Testis (tissue), 3 donors: ENCODE results near the gene TOLLIP. TPM values are rescaled to one million over a fixed set of nuclear protein-coding genes. Genes with fewer than 3 reads are reported as not detected.
A peak's percentile ranks its signal among the peaks of the same experiment; 100 is the strongest.

ENCODE experiments used
- DNase-seq: peaks from one replicate; pipeline ENCODE4 v3.0.0-alpha.2; 2019
- H3K27ac ChIP-seq, 2 donors: fragments of 200-600 bp; sonication (generic); one replicate each; pipeline ENCODE4 v1.5.1; 2019
- H3K27me3 ChIP-seq: fragments of 200-600 bp; sonication (generic); one replicate; pipeline ENCODE4 v1.5.1; 2019
- H3K36me3 ChIP-seq: fragments of 200-600 bp; sonication (generic); one replicate; pipeline ENCODE4 v1.5.1; 2017; ENCODE audit warnings: low read depth; ENCODE audit errors: missing control alignments
- H3K4me1 ChIP-seq: fragments of 200-600 bp; sonication (generic); one replicate; pipeline ENCODE4 v1.5.1; 2019
- H3K4me3 ChIP-seq, 2 donors: fragments of 200-600 bp; sonication (generic); one replicate each; pipeline ENCODE4 v1.5.1; 2017 to 2019
- H3K9me3 ChIP-seq: fragments of 200-600 bp; sonication (generic); one replicate; pipeline ENCODE4 v1.5.1; 2017
- POLR2A ChIP-seq: fragments of 450-650 bp; IDR thresholded peaks from one replicate; pipeline ENCODE4 v1.6.1; 2017; ENCODE audit warnings: antibody characterized with exemption, mild to moderate bottlenecking, moderate library complexity
- WGBS, 2 donors: methylation state at CpG; one replicate each; pipeline ENCODE4 v1.1.5; 2018; 5-methylcytosine and 5-hydroxymethylcytosine counted together
- intact Hi-C: fragments of 100-400 bp; cut with DNase I; formaldehyde crosslinking; loops from one replicate; pipeline ENCODE4 v1.15.1; 2023; ENCODE audit warnings: low total_unique reads
- polyA plus RNA-seq: library from polyadenylated mRNA; stranded (reverse); fragments of 350-450 nt; fragmentation: Illumina TruSeq; extraction: RNeasy Lipid Tissue Mini Kit (QIAGEN cat#74804); gene quantifications from one replicate; pipeline ENCODE4 v1.2.3, GENCODE V29; 2014; ENCODE audit warnings: low read depth, low replicate concordance; ENCODE audit not compliant: insufficient read depth
- total RNA-seq, 2 donors: library from RNA; depleted of rRNA; stranded (reverse); fragments of >200 nt; gene quantifications; one replicate each; pipeline ENCODE4 v1.2.3, GENCODE V29; 2016
- TF ChIP-seq, protein P1 (sequence below), 3 experiments: fragments of 450-650 bp in 2 of 3; fragments of 200-600 bp in 1 of 3; sonication (generic) in 1 of 3; IDR thresholded peaks; one replicate each; pipeline ENCODE4 v1.5.1; 2016 to 2019; ENCODE audit warnings: antibody characterized with exemption in 3 of 3, mild to moderate bottlenecking in 2 of 3, moderate library complexity in 1 of 3

The TOLLIP gene
- total and polyA plus RNA-seq, 3 donors from 2014 or later = 185 to 220 (median 197) TPM

DNA sequence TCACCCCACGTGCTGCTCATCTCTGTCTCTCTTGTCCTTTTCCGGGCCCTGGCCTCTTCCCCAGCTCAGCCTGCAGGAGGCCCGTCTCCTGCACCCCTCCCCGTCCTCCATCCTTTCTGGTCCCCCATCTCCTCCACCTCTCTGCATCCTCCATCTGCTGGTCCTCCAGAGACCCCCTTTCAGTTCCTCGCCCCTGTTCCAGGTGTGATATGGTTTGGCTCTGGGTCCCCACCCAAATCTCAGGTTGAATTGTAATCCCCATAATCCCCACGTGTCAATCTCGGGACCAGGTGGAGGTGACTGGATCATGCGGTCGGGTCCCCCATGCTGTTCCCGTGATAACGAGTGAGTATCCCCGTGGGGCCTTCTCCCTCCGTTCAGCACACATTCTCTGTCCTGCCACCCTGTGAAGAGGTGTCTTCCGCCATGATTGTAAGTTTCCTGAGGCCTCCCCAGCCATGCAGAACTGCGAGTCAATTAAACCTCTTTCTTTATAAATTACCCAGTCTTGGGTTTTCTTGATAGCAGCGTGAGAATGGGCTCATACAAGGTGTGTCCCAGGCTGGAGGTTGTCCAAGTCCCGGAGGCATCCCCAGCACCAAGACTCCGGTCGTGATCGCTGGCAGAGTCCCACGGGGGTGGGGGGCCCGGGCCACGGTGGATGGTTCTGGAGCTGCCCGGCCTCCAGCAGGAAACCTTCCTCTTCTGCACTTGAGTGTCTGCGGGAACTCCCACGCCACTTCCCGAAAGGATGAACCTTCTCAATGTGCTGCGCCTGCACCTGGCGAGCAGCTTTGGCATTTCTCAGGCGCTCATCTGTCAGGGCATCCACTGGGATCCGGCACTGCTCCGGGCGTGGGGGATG, 29.0 kb upstream of the TOLLIP start:
- no peaks in the 10 kb centered on the region for H3K36me3 ChIP-seq
- peaks cover 15% of the 10 kb centered on the region for H3K4me1 ChIP-seq
- no peak for DNase-seq
- H3K27ac ChIP-seq = no peak overlapping the region
- intact Hi-C loops = no loop called here
- H3K27me3 ChIP-seq = no peaks in the 10 kb centered on the region
- H3K4me3 ChIP-seq = no peak overlapping the region
- no peaks in the 10 kb centered on the region for H3K9me3 ChIP-seq
- TF ChIP-seq, protein P1, sequence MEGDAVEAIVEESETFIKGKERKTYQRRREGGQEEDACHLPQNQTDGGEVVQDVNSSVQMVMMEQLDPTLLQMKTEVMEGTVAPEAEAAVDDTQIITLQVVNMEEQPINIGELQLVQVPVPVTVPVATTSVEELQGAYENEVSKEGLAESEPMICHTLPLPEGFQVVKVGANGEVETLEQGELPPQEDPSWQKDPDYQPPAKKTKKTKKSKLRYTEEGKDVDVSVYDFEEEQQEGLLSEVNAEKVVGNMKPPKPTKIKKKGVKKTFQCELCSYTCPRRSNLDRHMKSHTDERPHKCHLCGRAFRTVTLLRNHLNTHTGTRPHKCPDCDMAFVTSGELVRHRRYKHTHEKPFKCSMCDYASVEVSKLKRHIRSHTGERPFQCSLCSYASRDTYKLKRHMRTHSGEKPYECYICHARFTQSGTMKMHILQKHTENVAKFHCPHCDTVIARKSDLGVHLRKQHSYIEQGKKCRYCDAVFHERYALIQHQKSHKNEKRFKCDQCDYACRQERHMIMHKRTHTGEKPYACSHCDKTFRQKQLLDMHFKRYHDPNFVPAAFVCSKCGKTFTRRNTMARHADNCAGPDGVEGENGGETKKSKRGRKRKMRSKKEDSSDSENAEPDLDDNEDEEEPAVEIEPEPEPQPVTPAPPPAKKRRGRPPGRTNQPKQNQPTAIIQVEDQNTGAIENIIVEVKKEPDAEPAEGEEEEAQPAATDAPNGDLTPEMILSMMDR (IDR thresholded peaks at IDR 0.05) = no peak
- no peak for TF ChIP-seq POLR2A
- 73 to 77% methylated on average over 22 to 33 of the region's 33 CpGs for WGBS, 2 donors

DNA sequence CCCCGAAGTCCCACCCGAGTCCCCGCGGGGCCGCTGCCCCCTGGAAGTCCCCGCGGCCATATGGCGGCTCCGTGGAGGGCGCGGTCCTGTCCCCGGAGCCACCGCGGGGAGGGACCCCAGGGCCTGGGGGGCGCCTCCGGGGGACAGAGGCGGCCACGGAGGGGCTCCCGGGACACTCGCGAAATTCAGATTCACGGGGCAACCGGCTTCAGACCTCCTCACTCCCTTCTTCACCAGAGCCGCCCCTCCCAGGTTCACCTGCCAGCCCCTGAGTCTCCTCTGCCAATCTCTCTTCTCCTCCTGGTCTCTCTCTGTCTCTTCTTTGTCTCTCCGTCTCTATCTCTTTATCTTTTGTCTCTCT, 28.2 kb upstream of the TOLLIP start:
- intact Hi-C loops = no loop called here
- Histone ChIP-seq H3K4me3 (peak overlapping the region; percentile 51 to 66), H3K27me3 (no peaks in the 10 kb centered on the region), H3K4me1 (peaks cover 15% of the 10 kb centered on the region), H3K36me3 (no peaks in the 10 kb centered on the region), H3K27ac (peak overlapping the region; percentile 38 to 45), H3K9me3 (no peaks in the 10 kb centered on the region)
- 40 to 45% methylated on average over 23 to 25 of the region's 25 CpGs for WGBS, 2 donors
- no peak for TF ChIP-seq POLR2A
- TF ChIP-seq, protein P1 (IDR thresholded peaks at IDR 0.05) = no peak
- no peak for DNase-seq

- intact Hi-C loops = no loop called here
- no peaks in the 10 kb centered on the region for H3K36me3 ChIP-seq
- peaks cover 15% of the 10 kb centered on the region for H3K4me1 ChIP-seq
- H3K9me3 ChIP-seq = no peaks in the 10 kb centered on the region
- WGBS, 2 donors = 9 to 12% methylated on average over 22 to 37 of the region's 95 CpGs
- DNase-seq = no peak
- peak overlapping the region; percentile 51 to 66 for H3K4me3 ChIP-seq
- TF ChIP-seq POLR2A = no peak
- H3K27ac ChIP-seq = peak overlapping the region; percentile 38 to 45
- H3K27me3 ChIP-seq = no peaks in the 10 kb centered on the region
These were observed 27.6 kb upstream of the TOLLIP start for GRCh38 chr11:1336836-1337646.

DNA sequence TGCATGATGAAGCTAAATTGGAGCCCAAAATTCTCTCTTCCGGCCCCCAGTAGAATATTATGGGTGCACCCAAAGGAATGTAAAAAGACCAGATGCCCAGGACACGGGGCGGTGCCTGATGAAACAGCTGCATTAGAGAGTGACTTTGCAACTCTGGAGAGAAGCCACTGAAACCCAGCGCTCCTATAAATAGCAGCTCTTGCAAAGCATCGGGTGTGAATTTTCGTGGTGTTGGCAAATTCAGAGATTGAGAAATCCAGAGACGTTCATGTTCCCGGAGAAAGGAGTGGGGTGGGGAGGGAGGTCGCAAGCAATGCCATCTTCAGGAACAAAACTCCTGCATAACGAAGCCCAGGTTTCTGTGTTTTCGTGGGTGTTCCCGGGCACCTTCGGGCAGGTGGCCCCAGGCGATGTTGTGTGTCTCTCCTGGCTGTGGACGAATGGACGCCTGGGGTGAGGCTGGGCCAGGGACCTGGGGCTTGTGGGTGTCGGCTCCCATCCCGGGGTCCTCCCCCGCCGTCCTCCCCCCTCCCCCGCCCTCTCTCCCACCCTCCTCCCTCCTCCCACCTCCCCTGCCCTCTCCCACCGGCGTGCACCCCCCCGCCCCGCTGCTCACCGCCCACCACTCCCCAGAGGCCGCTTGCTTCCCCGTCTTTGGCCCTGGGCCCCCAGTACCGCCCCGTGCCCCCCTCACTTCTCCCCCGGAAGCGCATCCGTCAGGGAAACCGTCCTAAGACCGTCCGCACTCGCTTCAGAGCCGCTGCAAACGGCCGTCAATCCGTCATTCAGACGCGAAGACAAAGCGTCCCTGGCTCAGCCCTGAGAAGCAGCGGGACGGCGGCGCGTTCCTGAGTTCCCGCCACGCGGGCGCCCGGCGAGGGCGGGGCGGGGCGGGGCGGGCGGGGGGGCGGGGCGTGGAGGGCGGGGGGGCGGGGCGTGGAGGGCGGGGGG, 26.7 kb upstream of the TOLLIP start:
- H3K4me3 ChIP-seq = peak overlapping the region; percentile 34 to 60
- intact Hi-C loops = no loop called here
- no peaks in the 10 kb centered on the region for H3K27me3 ChIP-seq
- H3K36me3 ChIP-seq = no peaks in the 10 kb centered on the region
- H3K9me3 ChIP-seq = no peaks in the 10 kb centered on the region
- TF ChIP-seq POLR2A = no peak
- TF ChIP-seq, protein P1 (IDR thresholded peaks at IDR 0.05) = no peak
- peak overlapping the region; percentile 31 to 59 for H3K27ac ChIP-seq
- DNase-seq = peak; percentile 69
- peaks cover 15% of the 10 kb centered on the region for H3K4me1 ChIP-seq
- WGBS, 2 donors = 1 to 3% methylated on average over 22 to 23 of the region's 66 CpGs
